ENCODE measurements around the gene B3GNT5.

The B3GNT5 gene

DNA sequence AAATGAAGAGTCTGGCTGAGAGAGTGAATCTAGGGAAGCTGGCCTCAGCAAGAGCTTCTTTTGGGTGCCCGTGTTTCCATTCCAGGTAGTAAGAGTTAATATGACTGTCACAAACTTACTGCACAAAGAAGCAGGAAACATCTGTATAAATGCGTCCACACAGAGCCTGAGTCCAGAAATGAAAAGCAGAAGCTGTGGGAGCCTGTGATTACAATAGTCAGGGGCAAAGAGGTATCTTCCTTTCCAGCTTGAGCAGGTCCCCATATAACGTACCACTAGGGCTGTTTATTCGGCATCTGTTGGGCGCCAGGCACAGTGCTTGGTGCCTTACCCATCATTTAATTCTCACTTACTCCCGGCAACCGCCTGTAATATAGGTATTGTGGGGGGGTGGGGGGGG, 40.5 kb upstream of the B3GNT5 start:
- Histone ChIP-seq H3K36me3 (ENCODE audit: control insufficient read depth in 1 of 2, insufficient read depth in 2 of 2, low read depth in 1 of 2, low read length in 2 of 2) (no peaks in the 10 kb centered on the region), H4K8ac (ENCODE audit: low read length) (no peak overlapping the region), H4K91ac (ENCODE audit: low read length) (no peak overlapping the region), H2AFZ (ENCODE audit: low read depth, low read length) (no peak overlapping the region), H2BK12ac (ENCODE audit: low read length in 2 of 2) (no peak overlapping the region), H3K4me3 (ENCODE audit: insufficient read depth in 1 of 2, low read depth in 1 of 2, low read length in 2 of 2) (no peak overlapping the region), H3K18ac (ENCODE audit: low read depth in 1 of 2, low read length in 2 of 2) (no peak overlapping the region), H3K4ac (ENCODE audit: low read depth in 1 of 2, low read length in 2 of 2) (no peak overlapping the region), H2BK120ac (ENCODE audit: low read depth, low read length) (no peak overlapping the region), H3K79me1 (replicated peaks; ENCODE audit: low read length, poor library complexity, severe bottlenecking) (no peaks in the 10 kb centered on the region), H3K4me2 (ENCODE audit: low read length, poor library complexity, severe bottlenecking) (no peak overlapping the region), H3K27ac (ENCODE audit: low read length, poor library complexity, severe bottlenecking) (no peak overlapping the region), H3K4me1 (ENCODE audit: control insufficient read depth, insufficient read depth, low read depth, low read length) (no peaks in the 10 kb centered on the region), H3K9me3 (ENCODE audit: control insufficient read depth, low read length) (no peaks in the 10 kb centered on the region), H2AK5ac (ENCODE audit: low read length, severe bottlenecking) (no peak overlapping the region), H3K23ac (ENCODE audit: low read length in 2 of 2) (peak overlapping the region in 1 of 2 experiments; percentile 50), H3K14ac (ENCODE audit: low read length in 2 of 2) (no peak overlapping the region), H3K9ac (ENCODE audit: low read length) (no peak overlapping the region), H3K27me3 (ENCODE audit: control insufficient read depth in 1 of 2, insufficient read depth in 1 of 2, low read length in 2 of 2) (peaks cover 0 to 22% of the 10 kb centered on the region in 2 experiments), H2BK5ac (ENCODE audit: low read depth, low read length, poor library complexity, severe bottlenecking) (no peak overlapping the region), H2BK15ac (ENCODE audit: low read depth, poor library complexity, severe bottlenecking) (no peak overlapping the region)
- DNase-seq: no peak
- WGBS: 91% methylated on average over 2 of the region's 7 CpGs

- Histone ChIP-seq H2AFZ (ENCODE audit: low read depth, low read length) (no peak overlapping the region), H3K36me3 (ENCODE audit: control insufficient read depth in 1 of 2, insufficient read depth in 2 of 2, low read depth in 1 of 2, low read length in 2 of 2) (no peaks in the 10 kb centered on the region), H3K4me3 (ENCODE audit: insufficient read depth in 1 of 2, low read depth in 1 of 2, low read length in 2 of 2) (no peak overlapping the region), H2BK12ac (ENCODE audit: low read length in 2 of 2) (no peak overlapping the region), H3K14ac (ENCODE audit: low read length in 2 of 2) (no peak overlapping the region), H3K9ac (ENCODE audit: low read length) (no peak overlapping the region), H3K4ac (ENCODE audit: low read depth in 1 of 2, low read length in 2 of 2) (no peak overlapping the region), H4K91ac (ENCODE audit: low read length) (no peak overlapping the region), H3K23ac (ENCODE audit: low read length in 2 of 2) (no peak overlapping the region), H4K8ac (ENCODE audit: low read length) (no peak overlapping the region), H2BK5ac (ENCODE audit: low read depth, low read length, poor library complexity, severe bottlenecking) (no peak overlapping the region), H2BK120ac (ENCODE audit: low read depth, low read length) (no peak overlapping the region), H2AK5ac (ENCODE audit: low read length, severe bottlenecking) (no peak overlapping the region), H3K4me1 (ENCODE audit: control insufficient read depth, insufficient read depth, low read depth, low read length) (no peaks in the 10 kb centered on the region), H3K79me1 (replicated peaks; ENCODE audit: low read length, poor library complexity, severe bottlenecking) (no peaks in the 10 kb centered on the region), H3K27me3 (ENCODE audit: control insufficient read depth in 1 of 2, insufficient read depth in 1 of 2, low read length in 2 of 2) (peaks cover 0 to 24% of the 10 kb centered on the region in 2 experiments), H3K27ac (ENCODE audit: low read length, poor library complexity, severe bottlenecking) (no peak overlapping the region), H3K9me3 (ENCODE audit: control insufficient read depth, low read length) (no peaks in the 10 kb centered on the region), H3K18ac (ENCODE audit: low read depth in 1 of 2, low read length in 2 of 2) (no peak overlapping the region), H3K4me2 (ENCODE audit: low read length, poor library complexity, severe bottlenecking) (no peak overlapping the region), H2BK15ac (ENCODE audit: low read depth, poor library complexity, severe bottlenecking) (no peak overlapping the region)
- WGBS: over 99% methylated on average over 3 of the region's 3 CpGs
- no peak for DNase-seq
Measured at GRCh38 chr3:183213415-183214276, 39.4 kb upstream of the B3GNT5 start.

- Histone ChIP-seq H4K91ac (ENCODE audit: low read length) (no peak overlapping the region), H3K36me3 (ENCODE audit: control insufficient read depth in 1 of 2, insufficient read depth in 2 of 2, low read depth in 1 of 2, low read length in 2 of 2) (no peaks in the 10 kb centered on the region), H2BK120ac (ENCODE audit: low read depth, low read length) (no peak overlapping the region), H3K18ac (ENCODE audit: low read depth in 1 of 2, low read length in 2 of 2) (no peak overlapping the region), H3K79me1 (replicated peaks; ENCODE audit: low read length, poor library complexity, severe bottlenecking) (no peaks in the 10 kb centered on the region), H3K27me3 (ENCODE audit: control insufficient read depth in 1 of 2, insufficient read depth in 1 of 2, low read length in 2 of 2) (peaks cover 0 to 24% of the 10 kb centered on the region in 2 experiments), H2BK12ac (ENCODE audit: low read length in 2 of 2) (no peak overlapping the region), H2BK5ac (ENCODE audit: low read depth, low read length, poor library complexity, severe bottlenecking) (no peak overlapping the region), H3K4me2 (ENCODE audit: low read length, poor library complexity, severe bottlenecking) (no peak overlapping the region), H2AK5ac (ENCODE audit: low read length, severe bottlenecking) (no peak overlapping the region), H3K9ac (ENCODE audit: low read length) (no peak overlapping the region), H3K27ac (ENCODE audit: low read length, poor library complexity, severe bottlenecking) (no peak overlapping the region), H4K8ac (ENCODE audit: low read length) (no peak overlapping the region), H2AFZ (ENCODE audit: low read depth, low read length) (no peak overlapping the region), H3K14ac (ENCODE audit: low read length in 2 of 2) (no peak overlapping the region), H3K4me1 (ENCODE audit: control insufficient read depth, insufficient read depth, low read depth, low read length) (no peaks in the 10 kb centered on the region), H3K23ac (ENCODE audit: low read length in 2 of 2) (no peak overlapping the region), H2BK15ac (ENCODE audit: low read depth, poor library complexity, severe bottlenecking) (no peak overlapping the region), H3K4me3 (ENCODE audit: insufficient read depth in 1 of 2, low read depth in 1 of 2, low read length in 2 of 2) (no peak overlapping the region), H3K4ac (ENCODE audit: low read depth in 1 of 2, low read length in 2 of 2) (no peak overlapping the region), H3K9me3 (ENCODE audit: control insufficient read depth, low read length) (no peaks in the 10 kb centered on the region)
- WGBS: no CpG with 5 or more reads among the region's 2 CpGs
- no peak for DNase-seq
Measured at GRCh38 chr3:183214277-183214612, 38.8 kb upstream of the B3GNT5 start.

GRCh38 chr3:183215591-183216202, 37.4 kb upstream of the B3GNT5 start:
- peaks cover 0 to 24% of the 10 kb centered on the region in 2 experiments for H3K27me3 ChIP-seq (ENCODE audit: control insufficient read depth in 1 of 2, insufficient read depth in 1 of 2, low read length in 2 of 2)
- DNase-seq: no peak
- no peak overlapping the region for H4K91ac ChIP-seq (ENCODE audit: low read length)
- no peaks in the 10 kb centered on the region for H3K79me1 ChIP-seq (replicated peaks; ENCODE audit: low read length, poor library complexity, severe bottlenecking)
- no peak overlapping the region for H3K4ac ChIP-seq (ENCODE audit: low read depth in 1 of 2, low read length in 2 of 2)
- H2BK12ac ChIP-seq (ENCODE audit: low read length in 2 of 2): no peak overlapping the region
- no peak overlapping the region for H2BK5ac ChIP-seq (ENCODE audit: low read depth, low read length, poor library complexity, severe bottlenecking)
- H3K18ac ChIP-seq (ENCODE audit: low read depth in 1 of 2, low read length in 2 of 2): no peak overlapping the region
- no peak overlapping the region for H3K23ac ChIP-seq (ENCODE audit: low read length in 2 of 2)
- no peak overlapping the region for H3K14ac ChIP-seq (ENCODE audit: low read length in 2 of 2)
- no peak overlapping the region for H4K8ac ChIP-seq (ENCODE audit: low read length)
- H2AFZ ChIP-seq (ENCODE audit: low read depth, low read length): no peak overlapping the region
- H2BK120ac ChIP-seq (ENCODE audit: low read depth, low read length): no peak overlapping the region
- no peak overlapping the region for H3K4me2 ChIP-seq (ENCODE audit: low read length, poor library complexity, severe bottlenecking)
- WGBS: 97% methylated on average over 3 of the region's 4 CpGs
- no peaks in the 10 kb centered on the region for H3K9me3 ChIP-seq (ENCODE audit: control insufficient read depth, low read length)
- H2AK5ac ChIP-seq (ENCODE audit: low read length, severe bottlenecking): no peak overlapping the region
- H3K4me3 ChIP-seq (ENCODE audit: insufficient read depth in 1 of 2, low read depth in 1 of 2, low read length in 2 of 2): no peak overlapping the region
- H2BK15ac ChIP-seq (ENCODE audit: low read depth, poor library complexity, severe bottlenecking): no peak overlapping the region
- H3K27ac ChIP-seq (ENCODE audit: low read length, poor library complexity, severe bottlenecking): no peak overlapping the region
- no peaks in the 10 kb centered on the region for H3K4me1 ChIP-seq (ENCODE audit: control insufficient read depth, insufficient read depth, low read depth, low read length)
- no peaks in the 10 kb centered on the region for H3K36me3 ChIP-seq (ENCODE audit: control insufficient read depth in 1 of 2, insufficient read depth in 2 of 2, low read depth in 1 of 2, low read length in 2 of 2)
- H3K9ac ChIP-seq (ENCODE audit: low read length): no peak overlapping the region

Data from mesenchymal stem cell (in vitro differentiated cells and primary cell).